IMR-90 (cell line): ENCODE data around the gene PRKACG. TPM values are rescaled to one million over a fixed set of nuclear protein-coding genes. Genes with fewer than 3 reads are reported as not detected.

ENCODE experiments used
- ATAC-seq: fragments of 200-7000 bp; cut with Tn5 transposase; 2 replicates; pipeline ENCODE4 v1.9.1; 2020; ENCODE audit warnings: low read depth, mild to moderate bottlenecking, moderate library complexity
- BruUV-seq: library from RNA; stranded (reverse); fragments of 400-500 nt; replicated peaks from 2 replicates; lab custom pipeline; 2021; lab: Mats Ljungman, UMichigan
- CTCF ChIA-PET: fragments of 300-600 bp; formaldehyde crosslinking; extraction: SDS; loops from one replicate; lab custom pipeline; 2021; ENCODE audit warnings: antibody characterized with exemption; lab: Yijun Ruan, JAX
- POLR2A ChIA-PET: fragments of 300-600 bp; sonication (Branson Sonifier 250); formaldehyde crosslinking; loops from one replicate; lab custom pipeline; 2022; ENCODE audit warnings: antibody characterized with exemption; ENCODE audit not compliant: unreplicated experiment; lab: Charles Lee
- DNase-seq: peaks from one replicate; pipeline ENCODE4 v3.0.0; 2013
- H2AFZ ChIP-seq: replicated peaks from 2 replicates; pipeline ENCODE3; 2013; ENCODE audit warnings: low read length, mild to moderate bottlenecking; ENCODE audit not compliant: poor library complexity
- H2AK5ac ChIP-seq: 2 replicates; pipeline ENCODE4 v1.6.1; 2013; ENCODE audit warnings: low read depth, low read length, inconsistent platforms
- H2AK9ac ChIP-seq: replicated peaks from 2 replicates; pipeline ENCODE3; 2013; ENCODE audit warnings: mild to moderate bottlenecking, low read depth, low read length, moderate library complexity; ENCODE audit not compliant: poor library complexity
- H2BK120ac ChIP-seq: 2 replicates; pipeline ENCODE4 v1.6.1; 2013; ENCODE audit warnings: low read depth, low read length, inconsistent platforms
- H2BK15ac ChIP-seq: 3 replicates; pipeline ENCODE4 v1.6.1; 2013; ENCODE audit warnings: low read depth, low read length, inconsistent platforms
- H2BK20ac ChIP-seq: 2 replicates; pipeline ENCODE4 v1.6.1; 2013; ENCODE audit warnings: low read depth, mild to moderate bottlenecking, inconsistent platforms, low read length, moderate library complexity
- H2BK5ac ChIP-seq: 2 replicates; pipeline ENCODE4 v1.6.1; 2013; ENCODE audit warnings: mild to moderate bottlenecking, low read depth, low read length, inconsistent platforms; ENCODE audit not compliant: poor library complexity, severe bottlenecking
- H3K14ac ChIP-seq: replicated peaks from 2 replicates; pipeline ENCODE4 v1.6.1; 2013; ENCODE audit warnings: low read depth, low read length, inconsistent platforms
- H3K18ac ChIP-seq: 2 replicates; pipeline ENCODE4 v1.6.1; 2013; ENCODE audit warnings: low read depth, low read length, control low read depth
- H3K23ac ChIP-seq: 2 replicates; pipeline ENCODE4 v1.6.1; 2013; ENCODE audit warnings: low read depth, low read length, inconsistent platforms
- H3K27ac ChIP-seq: 2 replicates; pipeline ENCODE4 v1.5.1; 2013; ENCODE audit warnings: mild to moderate bottlenecking, control low read depth, low read length; ENCODE audit not compliant: insufficient read depth
- H3K27me3 ChIP-seq: 2 replicates; pipeline ENCODE4 v1.6.1; 2013; ENCODE audit warnings: low read length; ENCODE audit not compliant: control insufficient read depth, insufficient read depth
- H3K36me3 ChIP-seq: 2 replicates; pipeline ENCODE4 v1.6.1; 2013; ENCODE audit warnings: low read length, mixed read lengths; ENCODE audit not compliant: control insufficient read depth, insufficient read depth
- H3K4ac ChIP-seq: 2 replicates; pipeline ENCODE4 v1.6.1; 2013; ENCODE audit warnings: low read depth, low read length, inconsistent platforms
- H3K4me1 ChIP-seq: 2 replicates; pipeline ENCODE4 v1.6.1; 2013; ENCODE audit warnings: low read length, mixed read lengths; ENCODE audit not compliant: control insufficient read depth, insufficient read depth
- H3K4me2 ChIP-seq: 2 replicates; pipeline ENCODE4 v1.6.1; 2013; ENCODE audit warnings: low read depth, mild to moderate bottlenecking, control low read depth, low read length, moderate library complexity
- H3K4me3 ChIP-seq: 2 replicates; pipeline ENCODE4 v1.5.1; 2013; ENCODE audit warnings: low read depth, mild to moderate bottlenecking, control low read depth, low read length, moderate library complexity; ENCODE audit not compliant: insufficient read depth
- H3K56ac ChIP-seq: 2 replicates; pipeline ENCODE4 v1.6.1; 2013; ENCODE audit warnings: low read length, inconsistent platforms; ENCODE audit not compliant: insufficient read depth; ENCODE audit errors: extremely low read depth
- H3K79me1 ChIP-seq, 2 experiments: 2 replicates each; pipeline ENCODE4 v1.6.1; 2013; ENCODE audit warnings: low read length in 2 of 2, inconsistent platforms in 1 of 2, low read depth in 1 of 2
- H3K9ac ChIP-seq: 2 replicates; pipeline ENCODE4 v1.6.1; 2013; ENCODE audit warnings: low read depth, low read length, control low read depth
- H3K9me1 ChIP-seq: 2 replicates; pipeline ENCODE4 v1.6.1; 2013; ENCODE audit warnings: low read length, inconsistent platforms; ENCODE audit not compliant: insufficient read depth
- H3K9me3 ChIP-seq: 2 replicates; pipeline ENCODE4 v1.6.1; 2013; ENCODE audit warnings: low read length; ENCODE audit not compliant: control insufficient read depth, insufficient read depth
- H4K20me1 ChIP-seq: 2 replicates; pipeline ENCODE4 v1.6.1; 2013; ENCODE audit warnings: low read length, inconsistent platforms; ENCODE audit not compliant: insufficient read depth
- H4K5ac ChIP-seq: 2 replicates; pipeline ENCODE4 v1.6.1; 2013; ENCODE audit warnings: mild to moderate bottlenecking, low read depth, low read length, control low read depth
- H4K8ac ChIP-seq, 2 experiments: 2 replicates each; pipeline ENCODE4 v1.6.1; 2013; ENCODE audit warnings: low read depth in 2 of 2, low read length in 2 of 2, control low read depth in 1 of 2, inconsistent platforms in 1 of 2
- H4K91ac ChIP-seq: 2 replicates; pipeline ENCODE4 v1.6.1; 2013; ENCODE audit warnings: low read depth, low read length, inconsistent platforms; ENCODE audit not compliant: insufficient read depth
- BHLHE40 ChIP-seq: fragments of 150-350 bp; IDR thresholded peaks from 2 replicates; pipeline ENCODE4 v1.6.1; 2016; ENCODE audit warnings: mild to moderate bottlenecking, low read depth, low read length
- CEBPB ChIP-seq: IDR thresholded peaks from 2 replicates; pipeline ENCODE4 v1.6.1; 2012; ENCODE audit warnings: low read depth, low read length, improper control_type of control experiment
- CHD1 ChIP-seq: IDR thresholded peaks from 2 replicates; pipeline ENCODE4 v1.6.1; 2012; ENCODE audit warnings: low read depth, low read length, improper control_type of control experiment
- CTCF ChIP-seq: conservative IDR thresholded peaks from 2 replicates; pipeline ENCODE4 v1.5.1; 2012; ENCODE audit warnings: mild to moderate bottlenecking, low read depth, low read length, improper control_type of control experiment
- ELK1 ChIP-seq: fragments of 150-350 bp; IDR thresholded peaks from 2 replicates; pipeline ENCODE4 v1.6.1; 2016; ENCODE audit warnings: low read depth, mild to moderate bottlenecking, low read length, moderate library complexity, borderline replicate concordance
- FOS ChIP-seq: fragments of 150-350 bp; IDR thresholded peaks from 2 replicates; pipeline ENCODE4 v1.6.1; 2016; ENCODE audit warnings: low read depth, low read length
- MAFK ChIP-seq: IDR thresholded peaks from 2 replicates; pipeline ENCODE4 v1.6.1; 2012; ENCODE audit warnings: low read depth, low read length, improper control_type of control experiment
- MAZ ChIP-seq: IDR thresholded peaks from 2 replicates; pipeline ENCODE4 v1.6.1; 2012; ENCODE audit warnings: low read depth, mild to moderate bottlenecking, low read length, improper control_type of control experiment, moderate library complexity, borderline replicate concordance
- MXI1 ChIP-seq: IDR thresholded peaks from 2 replicates; pipeline ENCODE4 v1.6.1; 2012; ENCODE audit warnings: low read depth, mild to moderate bottlenecking, low read length, moderate library complexity, borderline replicate concordance
- NFE2L2 ChIP-seq: fragments of 150-350 bp; IDR thresholded peaks from 2 replicates; pipeline ENCODE4 v1.6.1; 2016; ENCODE audit warnings: low read depth, mild to moderate bottlenecking, low read length
- RAD21 ChIP-seq: IDR thresholded peaks from 2 replicates; pipeline ENCODE4 v1.6.1; 2012; ENCODE audit warnings: low read length, improper control_type of control experiment
- RFX5 ChIP-seq: IDR thresholded peaks from 2 replicates; pipeline ENCODE4 v1.8.0; 2012; ENCODE audit warnings: low read depth, mild to moderate bottlenecking, low read length, moderate library complexity
- SMC3 ChIP-seq: fragments of 150-350 bp; IDR thresholded peaks from 2 replicates; pipeline ENCODE4 v1.6.1; 2016; ENCODE audit warnings: low read depth, mild to moderate bottlenecking, antibody characterized with exemption, low read length, moderate library complexity
- WGBS, 2 experiments: methylation state at CpG; one replicate each; pipeline versions ENCODE4 v1.1.5 to v1.1.7; 2013; ENCODE audit warnings: missing lambda C conversion rate in 2 of 2; ENCODE audit not compliant: insufficient read length in 1 of 2; ENCODE audit errors: extremely low coverage in 2 of 2; 5-methylcytosine and 5-hydroxymethylcytosine counted together
- dilution Hi-C: fragments of 300-500 bp; cut with HindIII; formaldehyde crosslinking; loops from one replicate; pipeline ENCODE4 v1.14.3; 2018; ENCODE audit warnings: low sequenced_read_pairs; ENCODE audit not compliant: unreplicated experiment
- in situ Hi-C: fragments of 300-500 bp; cut with MboI; formaldehyde crosslinking; loops from 3 replicates; pipeline ENCODE4 v1.14.3; 2019; ENCODE audit warnings: low sequenced_read_pairs, inconsistent platforms, mixed read lengths
- intact Hi-C: fragments of 100-400 bp; cut with micrococcal nuclease; formaldehyde crosslinking; loops from 2 replicates; pipeline ENCODE4 v1.10.0; 2022
- polyA plus RNA-seq, 3 experiments: library from polyadenylated mRNA; depleted of rRNA; stranded (reverse); fragments of >200 nt; gene quantifications; 2 replicates each; pipeline ENCODE4 v1.2.3, GENCODE V29; 2012; ENCODE audit warnings: low replicate concordance in 1 of 3
- total RNA-seq: library from RNA; depleted of rRNA; stranded (reverse); fragments of >200 nt; gene quantifications from 2 replicates; pipeline ENCODE4 v1.2.3, GENCODE V29; 2012

The PRKACG gene
- total and polyA plus RNA-seq, 2 of the 4 experiments (the other 2 are of a cell fraction), result not detected

- Histone ChIP-seq H3K27me3 (peaks cover 7% of the 10 kb centered on the region), H3K9me1 (no peaks in the 10 kb centered on the region), H3K9ac (no peak overlapping the region), H3K27ac (no peak overlapping the region), H3K4ac (no peak overlapping the region), H3K14ac (no peak overlapping the region), H4K8ac (no peak overlapping the region), H2BK15ac (no peak overlapping the region), H3K23ac (no peak overlapping the region), H4K5ac (no peak overlapping the region), H3K4me3 (no peak overlapping the region), H3K79me1 (no peaks in the 10 kb centered on the region), H3K4me2 (no peak overlapping the region), H3K36me3 (no peaks in the 10 kb centered on the region), H2BK20ac (no peak overlapping the region), H3K18ac (no peak overlapping the region), H4K91ac (no peak overlapping the region), H2BK5ac (no peak overlapping the region), H2BK120ac (no peak overlapping the region), H3K9me3 (no peaks in the 10 kb centered on the region), H2AK5ac (no peak overlapping the region), H3K4me1 (no peaks in the 10 kb centered on the region), H2AFZ (no peak overlapping the region), H4K20me1 (no peaks in the 10 kb centered on the region), H3K56ac (no peak overlapping the region), H2AK9ac (no peak overlapping the region)
- ChIA-PET CTCF (interaction anchor here (0.6 kb wide), 1 partner anchor 399 kb away, joined by 6 read pairs; no protein-coding TSS in a partner anchor), POLR2A (no interaction called here)
- no peak for DNase-seq
- in situ Hi-C loops (no loop called here), dilution Hi-C loops (no loop called here), intact Hi-C loops (loop anchor here (2.0 to 10.0 kb wide), 2 partner anchors 19 to 653 kb away; no protein-coding TSS in a partner anchor)
- no TSS peak for BruUV-seq
- TF ChIP-seq NFE2L2 (no peak), CTCF (no peak), RFX5 (no peak), ELK1 (no peak), SMC3 (no peak), MAZ (no peak), MAFK (no peak), MXI1 (no peak), BHLHE40 (no peak), CHD1 (no peak), CEBPB (no peak), RAD21 (no peak), FOS (no peak)
- ATAC-seq, result no peak
- no CpG with 5 or more reads among the region's 3 CpGs for WGBS, 2 experiments
Measured at GRCh38 chr9:68997666-68998065, 16.2 kb downstream of the PRKACG start.
